WTC11 (cell line): ENCODE measurements around the gene CAND2. TPM values are rescaled to one million over a fixed set of nuclear protein-coding genes. Genes with fewer than 3 reads are reported as not detected.

Experiments
- ATAC-seq: fragments of 200-7000 bp; cut with Tn5 transposase; 2 replicates; pipeline ENCODE4 v1.10.0; 2021; ENCODE audit warnings: mild to moderate bottlenecking, moderate library complexity
- CTCF ChIA-PET: fragments of 300-600 bp; sonication (Branson Sonifier 250); formaldehyde crosslinking; loops from one replicate; lab custom pipeline; 2021; ENCODE audit warnings: antibody characterized with exemption; lab: Charles Lee
- POLR2A ChIA-PET: fragments of 350-600 bp; sonication (Branson Sonifier 250); formaldehyde crosslinking; loops from one replicate; lab custom pipeline; 2021; ENCODE audit warnings: antibody characterized with exemption; lab: Charles Lee
- DNase-seq: peaks from one replicate; pipeline ENCODE4 v3.0.0; 2021; ENCODE audit warnings: low spot score
- H3K27ac Mint-ChIP-seq: 2 replicates; pipeline ENCODE4 v1.8.0; 2021; ENCODE audit warnings: mixed read lengths
- H3K27me3 Mint-ChIP-seq: 2 replicates; pipeline ENCODE4 v1.8.0; 2021; ENCODE audit warnings: low read depth, mild to moderate bottlenecking, moderate library complexity, mixed read lengths
- H3K36me3 Mint-ChIP-seq: 2 replicates; pipeline ENCODE4 v1.8.0; 2021; ENCODE audit warnings: mixed read lengths
- H3K4me1 Mint-ChIP-seq: 2 replicates; pipeline ENCODE4 v1.8.0; 2022; ENCODE audit warnings: mixed read lengths
- H3K4me3 Mint-ChIP-seq: 2 replicates; pipeline ENCODE4 v1.8.0; 2021; ENCODE audit warnings: mild to moderate bottlenecking, moderate library complexity, mixed read lengths
- H3K9me3 Mint-ChIP-seq: 2 replicates; pipeline ENCODE4 v1.8.0; 2021; ENCODE audit warnings: mixed read lengths
- ATF1 ChIP-seq: sonication (generic); formaldehyde crosslinking; IDR thresholded peaks from 2 replicates; pipeline ENCODE4 v1.8.1; 2023; ENCODE audit warnings: mild to moderate bottlenecking, moderate library complexity, missing genetic modification reagents
- E2F1 ChIP-seq: sonication (generic); formaldehyde crosslinking; IDR thresholded peaks from 2 replicates; pipeline ENCODE4 v1.8.0; 2022; ENCODE audit warnings: mild to moderate bottlenecking, missing genetic modification reagents
- E2F5 ChIP-seq: sonication (generic); formaldehyde crosslinking; IDR thresholded peaks from 2 replicates; pipeline ENCODE4 v1.8.1; 2022; ENCODE audit warnings: mild to moderate bottlenecking, moderate library complexity, missing genetic modification reagents
- ERG ChIP-seq: fragments of 250-450 bp; sonication (Bioruptor Pico); IDR thresholded peaks from 2 replicates; pipeline ENCODE4 v1.8.0; 2021; ENCODE audit warnings: mild to moderate bottlenecking
- FOXK1 ChIP-seq: sonication (generic); formaldehyde crosslinking; IDR thresholded peaks from 2 replicates; pipeline ENCODE4 v1.8.0; 2022; ENCODE audit warnings: mild to moderate bottlenecking, moderate library complexity, missing genetic modification reagents
- GRHL2 ChIP-seq: fragments of 250-450 bp; sonication (Bioruptor Pico); IDR thresholded peaks from 2 replicates; pipeline ENCODE4 v1.8.0; 2022; ENCODE audit warnings: mild to moderate bottlenecking, moderate library complexity; ENCODE audit not compliant: insufficient replicate concordance, severe bottlenecking
- HMGXB4 ChIP-seq: sonication (generic); formaldehyde crosslinking; IDR thresholded peaks from 2 replicates; pipeline ENCODE4 v1.8.1; 2023; ENCODE audit warnings: mild to moderate bottlenecking, moderate library complexity, missing genetic modification reagents
- IRF1 ChIP-seq: sonication (generic); formaldehyde crosslinking; IDR thresholded peaks from 2 replicates; pipeline ENCODE4 v1.8.0; 2023; ENCODE audit warnings: missing genetic modification reagents
- NFYB ChIP-seq: sonication (generic); formaldehyde crosslinking; conservative IDR thresholded peaks from 2 replicates; pipeline ENCODE4 v1.8.0; 2022; ENCODE audit warnings: low read depth, missing genetic modification reagents
- NR1H2 ChIP-seq: sonication (generic); formaldehyde crosslinking; IDR thresholded peaks from 2 replicates; pipeline ENCODE4 v1.9.0; 2021; ENCODE audit warnings: mild to moderate bottlenecking, moderate library complexity, missing genetic modification reagents
- OVOL2 ChIP-seq: fragments of 250-450 bp; sonication (Bioruptor Pico); IDR thresholded peaks from 2 replicates; pipeline ENCODE4 v1.9.0; 2021; ENCODE audit warnings: mild to moderate bottlenecking, borderline replicate concordance
- PRDM15 ChIP-seq: sonication (generic); formaldehyde crosslinking; IDR thresholded peaks from 2 replicates; pipeline ENCODE4 v1.8.0; 2022; ENCODE audit warnings: missing genetic modification reagents
- STAT6 ChIP-seq: sonication (generic); formaldehyde crosslinking; conservative IDR thresholded peaks from 2 replicates; pipeline ENCODE4 v1.8.1; 2023; ENCODE audit warnings: mild to moderate bottlenecking, low read depth, missing genetic modification reagents, moderate library complexity
- ZNF281 ChIP-seq: sonication (generic); formaldehyde crosslinking; IDR thresholded peaks from 2 replicates; pipeline ENCODE4 v1.8.0; 2023; ENCODE audit warnings: mild to moderate bottlenecking, missing genetic modification reagents
- ZNF425 ChIP-seq: fragments of 250-450 bp; sonication (Bioruptor Pico); conservative IDR thresholded peaks from 2 replicates; pipeline ENCODE4 v1.9.0; 2021; ENCODE audit warnings: mild to moderate bottlenecking
- total RNA-seq: library from RNA; stranded (reverse); gene quantifications from 3 replicates; pipeline ENCODE4 v1.2.3, GENCODE V29; 2021

CAND2 gene
- total RNA-seq, 1 experiment from 2014 or later, result 15.4 TPM

- TF ChIP-seq HMGXB4 (CRISPR knock-in tag) (peak; percentile 66; the same call in 1 of the 2 replicates), NFYB (no peak)
Observed at GRCh38 chr3:12796171-12797123, at the start of gene CAND2 (continued).

- CTCF ChIA-PET, result no interaction called here
- POLR2A ChIA-PET, result no interaction called here
- ATAC-seq (no peak), DNase-seq (no peak)
- TF ChIP-seq FOXK1 (no peak), OVOL2 (no peak), GRHL2 (no peak), NR1H2 (CRISPR knock-in tag) (no peak), E2F1 (no peak), ERG (CRISPR knock-in tag) (no peak), ZNF281 (CRISPR knock-in tag) (no peak), ATF1 (CRISPR knock-in tag) (no peak), E2F5 (no peak), STAT6 (CRISPR knock-in tag) (no peak), PRDM15 (no peak), ZNF425 (CRISPR knock-in tag) (no peak), IRF1 (CRISPR knock-in tag) (no peak)
- Mint-ChIP-seq H3K36me3 (no peaks in the 10 kb centered on the region), H3K4me3 (no peak overlapping the region), H3K27ac (no peak overlapping the region), H3K27me3 (no peaks in the 10 kb centered on the region; the same call in 1 of the 2 replicates), H3K9me3 (no peaks in the 10 kb centered on the region), H3K4me1 (peaks cover 2% of the 10 kb centered on the region; the same call in 1 of the 2 replicates)
Observed at GRCh38 chr3:12748477-12748876, 48.0 kb upstream of the CAND2 start.
